ENCODE measurements around the gene ACOX3.

Gene ACOX3

DNA sequence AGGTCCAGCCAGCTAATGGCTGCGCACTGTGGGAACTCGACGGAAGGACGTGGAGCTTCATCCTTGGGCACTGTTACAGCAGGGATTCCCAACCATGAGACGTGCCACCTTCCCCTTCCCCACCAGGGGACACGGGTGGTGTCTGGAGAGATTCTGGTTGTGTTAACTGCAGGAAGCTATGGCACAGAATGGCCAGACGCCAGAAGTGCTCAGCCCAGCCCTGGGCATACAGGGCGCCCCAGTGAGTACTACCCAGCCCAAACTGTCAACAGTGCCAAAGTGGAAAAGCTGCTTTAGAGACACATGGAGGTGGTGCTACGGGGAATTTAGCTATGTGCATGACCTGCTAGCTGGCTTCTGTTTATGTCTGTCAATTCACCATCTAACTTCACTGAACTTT, 32.8 kb downstream of the ACOX3 start:
- H3K9me3 ChIP-seq (ENCODE audit: control insufficient read depth, insufficient read depth, low read depth, low read length), result no peaks in the 10 kb centered on the region
- no peak overlapping the region for H3K4me3 ChIP-seq (ENCODE audit: low read depth, low read length)
- no peak overlapping the region for H3K27ac ChIP-seq (ENCODE audit: extremely low read depth, low read depth, low read length)
- H3K36me3 ChIP-seq (ENCODE audit: control insufficient read depth in 2 of 2, insufficient read depth in 1 of 2, low read length in 2 of 2), result peaks cover 0 to 36% of the 10 kb centered on the region in 2 experiments; a peak in 1 of 3 replicates
- H3K4me1 ChIP-seq (ENCODE audit: control insufficient read depth, insufficient read depth, low read length), result 0 out of 2 replicates have a peak, but pooled peaks cover 2% of the 10 kb centered on the region
- POLR2A ChIA-PET, result no interaction called here
- CTCF ChIA-PET, result interaction anchor here (1.2 to 3.0 kb wide), 4 partner anchors 140 to 231 kb away, joined by 4 to 23 read pairs (median 12); no protein-coding TSS in a partner anchor
- TF ChIP-seq ZNF571 (tag by site-specific recombination; IDR thresholded peaks at IDR 0.05) (no peak), ZNF423 (tag by site-specific recombination; IDR thresholded peaks at IDR 0.05) (no peak), ZNF626 (tag by site-specific recombination; IDR thresholded peaks at IDR 0.05) (no peak), ZNF169 (tag by site-specific recombination; IDR thresholded peaks at IDR 0.05) (no peak), GLIS1 (tag by site-specific recombination; IDR thresholded peaks at IDR 0.05) (no peak), ZNF37A (tag by site-specific recombination; IDR thresholded peaks at IDR 0.05) (no peak), HOXC10 (CRISPR knock-in tag; IDR thresholded peaks at IDR 0.05) (no peak), MEIS1 (CRISPR knock-in tag; IDR thresholded peaks at IDR 0.05; ENCODE audit: borderline replicate concordance) (no peak), KLF1 (tag by site-specific recombination; IDR thresholded peaks at IDR 0.05) (no peak), ZFP37 (tag by site-specific recombination; IDR thresholded peaks at IDR 0.05) (no peak), ZXDB (tag by site-specific recombination; IDR thresholded peaks at IDR 0.05) (no peak), ZSCAN23 (tag by site-specific recombination; IDR thresholded peaks at IDR 0.05) (no peak), ZNF121 (tag by site-specific recombination; IDR thresholded peaks at IDR 0.05) (no peak), ZNF792 (tag by site-specific recombination; IDR thresholded peaks at IDR 0.05) (no peak), ZNF341 (tag by site-specific recombination; IDR thresholded peaks at IDR 0.05; ENCODE audit: low read depth) (no peak), YY2 (tag by site-specific recombination; IDR thresholded peaks at IDR 0.05) (no peak)
- TF ChIP-seq, protein P1, sequence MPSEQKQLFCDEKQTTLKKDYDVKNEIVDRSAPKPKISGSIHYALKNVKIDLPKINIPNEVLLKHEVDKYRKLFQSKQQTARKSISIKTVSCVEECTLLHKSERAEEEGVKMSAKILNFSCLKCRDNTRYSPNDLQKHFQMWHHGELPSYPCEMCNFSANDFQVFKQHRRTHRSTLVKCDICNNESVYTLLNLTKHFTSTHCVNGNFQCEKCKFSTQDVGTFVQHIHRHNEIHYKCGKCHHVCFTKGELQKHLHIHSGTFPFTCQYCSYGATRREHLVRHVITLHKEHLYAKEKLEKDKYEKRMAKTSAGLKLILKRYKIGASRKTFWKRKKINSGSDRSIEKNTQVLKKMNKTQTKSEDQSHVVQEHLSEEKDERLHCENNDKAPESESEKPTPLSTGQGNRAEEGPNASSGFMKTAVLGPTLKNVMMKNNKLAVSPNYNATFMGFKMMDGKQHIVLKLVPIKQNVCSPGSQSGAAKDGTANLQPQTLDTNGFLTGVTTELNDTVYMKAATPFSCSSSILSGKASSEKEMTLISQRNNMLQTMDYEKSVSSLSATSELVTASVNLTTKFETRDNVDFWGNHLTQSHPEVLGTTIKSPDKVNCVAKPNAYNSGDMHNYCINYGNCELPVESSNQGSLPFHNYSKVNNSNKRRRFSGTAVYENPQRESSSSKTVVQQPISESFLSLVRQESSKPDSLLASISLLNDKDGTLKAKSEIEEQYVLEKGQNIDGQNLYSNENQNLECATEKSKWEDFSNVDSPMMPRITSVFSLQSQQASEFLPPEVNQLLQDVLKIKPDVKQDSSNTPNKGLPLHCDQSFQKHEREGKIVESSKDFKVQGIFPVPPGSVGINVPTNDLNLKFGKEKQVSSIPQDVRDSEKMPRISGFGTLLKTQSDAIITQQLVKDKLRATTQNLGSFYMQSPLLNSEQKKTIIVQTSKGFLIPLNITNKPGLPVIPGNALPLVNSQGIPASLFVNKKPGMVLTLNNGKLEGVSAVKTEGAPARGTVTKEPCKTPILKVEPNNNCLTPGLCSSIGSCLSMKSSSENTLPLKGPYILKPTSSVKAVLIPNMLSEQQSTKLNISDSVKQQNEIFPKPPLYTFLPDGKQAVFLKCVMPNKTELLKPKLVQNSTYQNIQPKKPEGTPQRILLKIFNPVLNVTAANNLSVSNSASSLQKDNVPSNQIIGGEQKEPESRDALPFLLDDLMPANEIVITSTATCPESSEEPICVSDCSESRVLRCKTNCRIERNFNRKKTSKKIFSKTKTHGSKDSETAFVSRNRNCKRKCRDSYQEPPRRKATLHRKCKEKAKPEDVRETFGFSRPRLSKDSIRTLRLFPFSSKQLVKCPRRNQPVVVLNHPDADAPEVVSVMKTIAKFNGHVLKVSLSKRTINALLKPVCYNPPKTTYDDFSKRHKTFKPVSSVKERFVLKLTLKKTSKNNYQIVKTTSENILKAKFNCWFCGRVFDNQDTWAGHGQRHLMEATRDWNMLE (tag by site-specific recombination; conservative IDR thresholded peaks at IDR 0.05; ENCODE audit: low read depth), result no peak
- TF ChIP-seq, protein P2, sequence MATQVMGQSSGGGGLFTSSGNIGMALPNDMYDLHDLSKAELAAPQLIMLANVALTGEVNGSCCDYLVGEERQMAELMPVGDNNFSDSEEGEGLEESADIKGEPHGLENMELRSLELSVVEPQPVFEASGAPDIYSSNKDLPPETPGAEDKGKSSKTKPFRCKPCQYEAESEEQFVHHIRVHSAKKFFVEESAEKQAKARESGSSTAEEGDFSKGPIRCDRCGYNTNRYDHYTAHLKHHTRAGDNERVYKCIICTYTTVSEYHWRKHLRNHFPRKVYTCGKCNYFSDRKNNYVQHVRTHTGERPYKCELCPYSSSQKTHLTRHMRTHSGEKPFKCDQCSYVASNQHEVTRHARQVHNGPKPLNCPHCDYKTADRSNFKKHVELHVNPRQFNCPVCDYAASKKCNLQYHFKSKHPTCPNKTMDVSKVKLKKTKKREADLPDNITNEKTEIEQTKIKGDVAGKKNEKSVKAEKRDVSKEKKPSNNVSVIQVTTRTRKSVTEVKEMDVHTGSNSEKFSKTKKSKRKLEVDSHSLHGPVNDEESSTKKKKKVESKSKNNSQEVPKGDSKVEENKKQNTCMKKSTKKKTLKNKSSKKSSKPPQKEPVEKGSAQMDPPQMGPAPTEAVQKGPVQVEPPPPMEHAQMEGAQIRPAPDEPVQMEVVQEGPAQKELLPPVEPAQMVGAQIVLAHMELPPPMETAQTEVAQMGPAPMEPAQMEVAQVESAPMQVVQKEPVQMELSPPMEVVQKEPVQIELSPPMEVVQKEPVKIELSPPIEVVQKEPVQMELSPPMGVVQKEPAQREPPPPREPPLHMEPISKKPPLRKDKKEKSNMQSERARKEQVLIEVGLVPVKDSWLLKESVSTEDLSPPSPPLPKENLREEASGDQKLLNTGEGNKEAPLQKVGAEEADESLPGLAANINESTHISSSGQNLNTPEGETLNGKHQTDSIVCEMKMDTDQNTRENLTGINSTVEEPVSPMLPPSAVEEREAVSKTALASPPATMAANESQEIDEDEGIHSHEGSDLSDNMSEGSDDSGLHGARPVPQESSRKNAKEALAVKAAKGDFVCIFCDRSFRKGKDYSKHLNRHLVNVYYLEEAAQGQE (tag by site-specific recombination; IDR thresholded peaks at IDR 0.05), result no peak
- TF ChIP-seq, protein P3, sequence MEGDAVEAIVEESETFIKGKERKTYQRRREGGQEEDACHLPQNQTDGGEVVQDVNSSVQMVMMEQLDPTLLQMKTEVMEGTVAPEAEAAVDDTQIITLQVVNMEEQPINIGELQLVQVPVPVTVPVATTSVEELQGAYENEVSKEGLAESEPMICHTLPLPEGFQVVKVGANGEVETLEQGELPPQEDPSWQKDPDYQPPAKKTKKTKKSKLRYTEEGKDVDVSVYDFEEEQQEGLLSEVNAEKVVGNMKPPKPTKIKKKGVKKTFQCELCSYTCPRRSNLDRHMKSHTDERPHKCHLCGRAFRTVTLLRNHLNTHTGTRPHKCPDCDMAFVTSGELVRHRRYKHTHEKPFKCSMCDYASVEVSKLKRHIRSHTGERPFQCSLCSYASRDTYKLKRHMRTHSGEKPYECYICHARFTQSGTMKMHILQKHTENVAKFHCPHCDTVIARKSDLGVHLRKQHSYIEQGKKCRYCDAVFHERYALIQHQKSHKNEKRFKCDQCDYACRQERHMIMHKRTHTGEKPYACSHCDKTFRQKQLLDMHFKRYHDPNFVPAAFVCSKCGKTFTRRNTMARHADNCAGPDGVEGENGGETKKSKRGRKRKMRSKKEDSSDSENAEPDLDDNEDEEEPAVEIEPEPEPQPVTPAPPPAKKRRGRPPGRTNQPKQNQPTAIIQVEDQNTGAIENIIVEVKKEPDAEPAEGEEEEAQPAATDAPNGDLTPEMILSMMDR (tag by site-specific recombination; IDR thresholded peaks at IDR 0.05), result no peak
- TF ChIP-seq, protein P4, sequence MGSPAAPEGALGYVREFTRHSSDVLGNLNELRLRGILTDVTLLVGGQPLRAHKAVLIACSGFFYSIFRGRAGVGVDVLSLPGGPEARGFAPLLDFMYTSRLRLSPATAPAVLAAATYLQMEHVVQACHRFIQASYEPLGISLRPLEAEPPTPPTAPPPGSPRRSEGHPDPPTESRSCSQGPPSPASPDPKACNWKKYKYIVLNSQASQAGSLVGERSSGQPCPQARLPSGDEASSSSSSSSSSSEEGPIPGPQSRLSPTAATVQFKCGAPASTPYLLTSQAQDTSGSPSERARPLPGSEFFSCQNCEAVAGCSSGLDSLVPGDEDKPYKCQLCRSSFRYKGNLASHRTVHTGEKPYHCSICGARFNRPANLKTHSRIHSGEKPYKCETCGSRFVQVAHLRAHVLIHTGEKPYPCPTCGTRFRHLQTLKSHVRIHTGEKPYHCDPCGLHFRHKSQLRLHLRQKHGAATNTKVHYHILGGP (tag by site-specific recombination; IDR thresholded peaks at IDR 0.05), result no peak
